Caco-2 (cell line): Measurements from ENCODE around the gene PROSER2. TPM values are rescaled to one million over a fixed set of nuclear protein-coding genes. Genes with fewer than 3 reads are reported as not detected.

Experiments used
- BruUV-seq: library from RNA; stranded (reverse); fragments of 400-500 nt; replicated peaks from 2 replicates; lab custom pipeline; 2021; lab: Mats Ljungman, UMichigan
- CTCF ChIA-PET: fragments of 300-600 bp; sonication (Branson Sonifier 250); formaldehyde crosslinking; loops from one replicate; lab custom pipeline; 2022; ENCODE audit warnings: antibody characterized with exemption; lab: Charles Lee
- POLR2A ChIA-PET: fragments of 300-600 bp; sonication (Branson Sonifier 250); formaldehyde crosslinking; loops from one replicate; lab custom pipeline; 2022; ENCODE audit warnings: antibody characterized with exemption; lab: Charles Lee
- DNase-seq, 2 experiments: peaks; one replicate each; pipeline versions ENCODE4 v3.0.0 to v3.0.0-alpha.2; 2020 to 2022
- H3K27me3 ChIP-seq: replicated peaks from 2 replicates; pipeline ENCODE4 v1.6.0; 2011; ENCODE audit warnings: low read length; ENCODE audit not compliant: control insufficient read depth, insufficient read depth
- H3K36me3 ChIP-seq: 2 replicates; pipeline ENCODE4 v1.5.1; 2011; ENCODE audit warnings: low read length; ENCODE audit not compliant: control insufficient read depth, insufficient read depth
- H3K4me1 ChIP-seq: fragments of 250-450 bp; sonication (Bioruptor Pico); 2 replicates; pipeline ENCODE4 v1.5.1; 2020; ENCODE audit warnings: mild to moderate bottlenecking
- H3K4me3 ChIP-seq: 2 replicates; pipeline ENCODE4 v1.5.1; 2011; ENCODE audit warnings: low read depth, mild to moderate bottlenecking, control low read depth, low read length
- H3K9me3 ChIP-seq: fragments of 250-450 bp; sonication (Bioruptor Pico); 2 replicates; pipeline ENCODE4 v1.5.1; 2020; ENCODE audit warnings: mild to moderate bottlenecking, moderate library complexity
- H3K27ac Mint-ChIP-seq: one replicate; pipeline ENCODE4 v1.8.0; 2022; ENCODE audit warnings: mixed read lengths; ENCODE audit not compliant: unreplicated experiment
- H3K27me3 Mint-ChIP-seq: one replicate; pipeline ENCODE4 v1.8.0; 2022; ENCODE audit warnings: mixed read lengths; ENCODE audit not compliant: insufficient read depth, unreplicated experiment
- H3K36me3 Mint-ChIP-seq: one replicate; pipeline ENCODE4 v1.8.0; 2022; ENCODE audit warnings: mild to moderate bottlenecking, mixed read lengths; ENCODE audit not compliant: insufficient read depth, unreplicated experiment
- H3K4me1 Mint-ChIP-seq: one replicate; pipeline ENCODE4 v1.8.0; 2022; ENCODE audit warnings: low read depth, mixed read lengths; ENCODE audit not compliant: unreplicated experiment
- H3K4me3 Mint-ChIP-seq: one replicate; pipeline ENCODE4 v1.8.0; 2022; ENCODE audit warnings: mild to moderate bottlenecking, moderate library complexity, mixed read lengths; ENCODE audit not compliant: unreplicated experiment
- H3K9me3 Mint-ChIP-seq: one replicate; pipeline ENCODE4 v1.8.0; 2022; ENCODE audit warnings: mixed read lengths; ENCODE audit not compliant: unreplicated experiment
- intact Hi-C: fragments of 100-400 bp; cut with micrococcal nuclease; formaldehyde crosslinking; loops from one replicate; pipeline ENCODE4 v1.10.0; 2022; ENCODE audit not compliant: unreplicated experiment
- total RNA-seq: library from RNA; stranded (reverse); gene quantifications from 2 replicates; pipeline ENCODE4 v1.2.3, GENCODE V29; 2022
- TF ChIP-seq, protein P1 (sequence below), 2 experiments: fragments of 200-600 bp in 1 of 2; IDR thresholded peaks; 1 replicate in 1 of 2; 2 replicates in 1 of 2; pipeline versions ENCODE4 v1.5.1 to v1.8.0; 2011 to 2022; ENCODE audit warnings: antibody characterized with exemption in 1 of 2, control low read depth in 1 of 2, inconsistent platforms in 1 of 2, low read depth in 1 of 2, low read length in 1 of 2, mild to moderate bottlenecking in 1 of 2, moderate library complexity in 1 of 2; ENCODE audit not compliant: insufficient read depth in 1 of 2, severe bottlenecking in 1 of 2, unreplicated experiment in 1 of 2

Gene PROSER2
- total RNA-seq, 1 experiment from 2014 or later, result 134 TPM

GRCh38 chr10:11824376-11824775 is 1.2 kb downstream of the PROSER2 start:
- Histone ChIP-seq H3K4me3 (peak overlapping the region; percentile 94), H3K36me3 (no peaks in the 10 kb centered on the region), H3K9me3 (no peaks in the 10 kb centered on the region), H3K27me3 (no peaks in the 10 kb centered on the region), H3K4me1 (peaks cover 50% of the 10 kb centered on the region)
- POLR2A ChIA-PET, result no interaction called here
- H3K36me3 Mint-ChIP-seq, result peaks cover 45% of the 10 kb centered on the region
- CTCF ChIA-PET, result no interaction called here
- DNase-seq, result no peak
- intact Hi-C loops, result no loop called here
- BruUV-seq, result TSS peak; percentile 54
- H3K27ac Mint-ChIP-seq, result peak overlapping the region; percentile 79
- H3K27me3 Mint-ChIP-seq, result no peaks in the 10 kb centered on the region
- no peaks in the 10 kb centered on the region for H3K9me3 Mint-ChIP-seq
- peak overlapping the region; percentile 93 for H3K4me3 Mint-ChIP-seq
- H3K4me1 Mint-ChIP-seq, result peaks cover 45% of the 10 kb centered on the region
- TF ChIP-seq, protein P1, sequence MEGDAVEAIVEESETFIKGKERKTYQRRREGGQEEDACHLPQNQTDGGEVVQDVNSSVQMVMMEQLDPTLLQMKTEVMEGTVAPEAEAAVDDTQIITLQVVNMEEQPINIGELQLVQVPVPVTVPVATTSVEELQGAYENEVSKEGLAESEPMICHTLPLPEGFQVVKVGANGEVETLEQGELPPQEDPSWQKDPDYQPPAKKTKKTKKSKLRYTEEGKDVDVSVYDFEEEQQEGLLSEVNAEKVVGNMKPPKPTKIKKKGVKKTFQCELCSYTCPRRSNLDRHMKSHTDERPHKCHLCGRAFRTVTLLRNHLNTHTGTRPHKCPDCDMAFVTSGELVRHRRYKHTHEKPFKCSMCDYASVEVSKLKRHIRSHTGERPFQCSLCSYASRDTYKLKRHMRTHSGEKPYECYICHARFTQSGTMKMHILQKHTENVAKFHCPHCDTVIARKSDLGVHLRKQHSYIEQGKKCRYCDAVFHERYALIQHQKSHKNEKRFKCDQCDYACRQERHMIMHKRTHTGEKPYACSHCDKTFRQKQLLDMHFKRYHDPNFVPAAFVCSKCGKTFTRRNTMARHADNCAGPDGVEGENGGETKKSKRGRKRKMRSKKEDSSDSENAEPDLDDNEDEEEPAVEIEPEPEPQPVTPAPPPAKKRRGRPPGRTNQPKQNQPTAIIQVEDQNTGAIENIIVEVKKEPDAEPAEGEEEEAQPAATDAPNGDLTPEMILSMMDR (IDR thresholded peaks at IDR 0.05; ENCODE audit: insufficient read depth in 1 of 2, low read depth in 1 of 2, low read length in 1 of 2, severe bottlenecking in 1 of 2, unreplicated experiment in 1 of 2), result no peak

GRCh38 chr10:11824825-11825224 is 1.7 kb downstream of the PROSER2 start:
- no peaks in the 10 kb centered on the region for H3K27me3 ChIP-seq
- DNase-seq, result peak in 1 of 2 experiments; percentile 27
- H3K4me3 ChIP-seq, result peak overlapping the region; percentile 94; the same call in 1 of the 2 replicates
- no peaks in the 10 kb centered on the region for H3K9me3 Mint-ChIP-seq
- POLR2A ChIA-PET, result interaction anchor here (1.2 kb wide), 1 partner anchor 31 kb away, joined by 6 read pairs; no protein-coding TSS in a partner anchor
- intact Hi-C loops, result no loop called here
- H3K36me3 ChIP-seq, result no peaks in the 10 kb centered on the region
- no peaks in the 10 kb centered on the region for H3K9me3 ChIP-seq
- H3K36me3 Mint-ChIP-seq, result peaks cover 45% of the 10 kb centered on the region
- TF ChIP-seq, protein P1 (IDR thresholded peaks at IDR 0.05; ENCODE audit: insufficient read depth in 1 of 2, low read depth in 1 of 2, low read length in 1 of 2, severe bottlenecking in 1 of 2, unreplicated experiment in 1 of 2), result no peak
- H3K27ac Mint-ChIP-seq, result peak overlapping the region; percentile 79
- no TSS peak for BruUV-seq
- peaks cover 49% of the 10 kb centered on the region for H3K4me1 ChIP-seq
- H3K4me1 Mint-ChIP-seq, result peaks cover 41% of the 10 kb centered on the region
- H3K27me3 Mint-ChIP-seq, result no peaks in the 10 kb centered on the region
- peak overlapping the region; percentile 93 for H3K4me3 Mint-ChIP-seq
- CTCF ChIA-PET, result interaction anchor here (0.9 kb wide), 1 partner anchor 42 kb away, joined by 3 read pairs; no protein-coding TSS in a partner anchor

- no peaks in the 10 kb centered on the region for H3K36me3 ChIP-seq
- ChIA-PET CTCF (interaction anchor here (0.7 to 0.9 kb wide), 2 partner anchors 43 to 68 kb away, joined by 3 to 4 read pairs; no protein-coding TSS in a partner anchor), POLR2A (interaction anchor here (0.6 to 1.2 kb wide), 2 partner anchors 32 to 50 kb away, joined by 3 to 6 read pairs; no protein-coding TSS in a partner anchor)
- Mint-ChIP-seq H3K9me3 (no peaks in the 10 kb centered on the region), H3K27me3 (no peaks in the 10 kb centered on the region), H3K36me3 (peaks cover 49% of the 10 kb centered on the region), H3K27ac (peak overlapping the region; percentile 79), H3K4me1 (peaks cover 41% of the 10 kb centered on the region), H3K4me3 (peak overlapping the region; percentile 93)
- TF ChIP-seq, protein P1 (IDR thresholded peaks at IDR 0.05; ENCODE audit: insufficient read depth in 1 of 2, low read depth in 1 of 2, low read length in 1 of 2, severe bottlenecking in 1 of 2, unreplicated experiment in 1 of 2), result no peak
- no peaks in the 10 kb centered on the region for H3K27me3 ChIP-seq
- no peak overlapping the region for H3K4me3 ChIP-seq
- intact Hi-C loops, result no loop called here
- H3K4me1 ChIP-seq, result peaks cover 60% of the 10 kb centered on the region
- no peaks in the 10 kb centered on the region for H3K9me3 ChIP-seq
- DNase-seq, result peak in 1 of 2 experiments; percentile 17
- BruUV-seq, result no TSS peak
Measured at GRCh38 chr10:11825796-11826414, 2.7 kb downstream of the PROSER2 start.
